Left colon (tissue), 2 donors: Measurements from ENCODE around the gene DPM1. TPM values are rescaled to one million over a fixed set of nuclear protein-coding genes. Genes with fewer than 3 reads are reported as not detected.
A peak's percentile ranks its signal among the peaks of the same experiment; 100 is the strongest.
"Not testable (repeated sequence)": the region's sequence is repeated elsewhere in the genome, so short reads cannot be mapped to it uniquely, and the experiment has no call there.

Experiments used
- ATAC-seq: fragments of 200-7000 bp; cut with Tn5 transposase; one replicate; pipeline ENCODE4 v1.9.1; 2020; ENCODE audit warnings: mild to moderate bottlenecking, moderate library complexity
- DNase-seq, 2 donors: peaks; one replicate each; pipeline ENCODE4 v3.0.0-alpha.2; 2020
- intact Hi-C, 2 donors: fragments of 100-400 bp; cut with DNase I in 1 of 2; cut with micrococcal nuclease in 1 of 2; formaldehyde crosslinking; loops; one replicate each; pipeline versions ENCODE4 v1.11.2 to v1.14.0; 2022; cut with DNase I, micrococcal nuclease
- total RNA-seq, 2 donors: library from RNA; stranded (reverse); fragmentation: NEBNext Ultra II Directional; extraction: Animal tissue kit (Norgen Biotek cat#: 25700); gene quantifications; one replicate each; pipeline ENCODE4 v1.2.1, GENCODE V29; 2021
- donor health status: DM: no; HTN: no; CAD: no.
- donor health status: DM: yes; HTN: yes; CAD: no.

Gene DPM1
- total RNA-seq, 2 donors from 2014 or later: 33.1 to 34.1 TPM

DNA sequence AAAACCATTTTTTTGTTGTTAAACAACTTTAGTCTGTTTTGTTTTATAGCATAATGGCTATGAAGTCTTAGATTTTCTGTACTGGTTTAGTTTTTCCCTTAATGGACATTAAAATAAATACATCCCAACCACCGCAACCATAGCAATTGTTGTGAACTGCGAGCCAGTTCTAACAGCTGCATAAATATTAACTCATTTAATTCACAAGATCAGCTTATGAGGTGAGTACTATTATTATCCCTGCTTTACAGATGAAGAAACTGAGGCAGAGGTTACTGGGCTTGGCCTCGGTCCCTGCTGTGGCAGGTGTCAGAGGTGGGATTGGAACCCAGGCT lies 23.3 kb upstream of the DPM1 start:
- no peak for ATAC-seq
- intact Hi-C loops: no loop called here
- no peak for DNase-seq

- peak; percentile 46 to 62 for DNase-seq
- ATAC-seq: peak; percentile 39
- intact Hi-C loops: no loop called here
These were observed 22.8 kb upstream of the DPM1 start for GRCh38 chr20:50980851-50981713.

- intact Hi-C loops: no loop called here
- ATAC-seq (no peak), DNase-seq (no peak)
These were observed 21.8 kb upstream of the DPM1 start for GRCh38 chr20:50980071-50980681.

GRCh38 chr20:50978533-50978932 lies 20.2 kb upstream of the DPM1 start:
- intact Hi-C loops, DNase-seq, ATAC-seq: not testable (repeated sequence)

DNA sequence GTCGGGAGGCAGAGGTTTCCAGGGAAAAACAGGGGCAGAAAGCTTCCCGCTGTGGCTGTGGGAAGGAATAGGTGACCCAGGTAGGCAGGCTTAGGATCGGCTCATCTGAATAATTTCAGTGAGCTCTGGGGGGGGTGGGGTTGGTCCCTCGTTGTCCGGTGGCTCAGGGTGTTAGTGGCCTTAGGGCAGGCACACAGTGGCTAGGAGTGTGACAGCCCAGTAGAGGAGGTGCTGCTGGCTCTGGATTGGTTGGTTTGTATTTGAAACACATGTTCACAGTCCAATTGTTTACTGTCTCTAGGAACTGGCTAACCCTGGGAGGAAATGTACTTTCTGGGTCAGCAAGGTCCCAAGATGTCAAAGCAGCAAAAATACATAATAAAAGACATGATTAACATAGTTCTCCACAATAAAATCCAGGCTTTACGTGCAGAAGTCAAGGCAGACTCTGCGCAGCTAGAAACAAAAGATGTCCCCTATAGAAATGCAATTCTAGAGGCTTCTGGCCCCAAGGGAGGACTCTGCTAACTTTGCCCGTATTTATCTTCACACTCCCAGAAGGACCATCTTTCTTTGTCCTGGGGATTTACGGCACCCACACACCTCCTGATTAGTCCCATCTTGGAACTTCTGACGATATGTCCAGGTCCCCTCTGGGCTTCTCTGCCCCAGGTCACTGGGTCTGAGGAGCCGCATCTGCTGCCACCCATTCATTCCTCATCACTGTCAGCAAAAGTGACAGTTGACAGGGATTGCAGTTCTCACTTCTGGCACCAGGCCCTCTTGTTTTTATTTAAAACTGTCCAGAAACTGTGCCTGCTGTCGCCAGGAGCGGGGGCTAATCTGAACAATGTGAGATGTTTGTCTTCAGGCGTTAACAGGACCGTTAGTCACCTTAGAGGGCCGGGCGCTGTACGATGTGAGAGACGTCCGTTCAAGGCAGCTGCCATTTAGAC lies 19.0 kb upstream of the DPM1 start:
- DNase-seq (no peak), ATAC-seq (no peak)
- intact Hi-C loops: no loop called here

- no peak for DNase-seq
- intact Hi-C loops: no loop called here
- no peak for ATAC-seq
These were observed 17.5 kb upstream of the DPM1 start for GRCh38 chr20:50975701-50976330.

DNA sequence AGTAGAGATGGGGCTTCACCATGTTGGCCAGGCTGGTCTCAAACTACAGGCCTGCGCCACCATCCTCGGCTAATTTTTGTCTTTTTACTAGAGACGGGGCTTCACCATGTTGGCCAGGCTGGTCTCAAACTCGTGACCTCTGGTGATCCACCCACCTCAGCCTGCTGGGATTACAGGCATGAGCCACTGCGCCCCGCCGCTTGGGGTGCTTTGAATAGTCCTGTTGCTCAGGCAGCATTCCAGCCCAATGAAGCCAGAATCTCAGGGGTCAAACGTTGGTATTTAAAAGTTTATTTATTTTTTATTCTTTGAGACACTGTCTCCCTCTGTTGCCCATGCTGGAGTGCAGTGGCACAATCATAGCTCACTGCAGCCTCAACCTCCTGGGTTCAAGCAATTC lies 11.6 kb upstream of the DPM1 start:
- DNase-seq (no peak), ATAC-seq (no peak)
- intact Hi-C loops: no loop called here

GRCh38 chr20:50969435-50969834 lies 11.1 kb upstream of the DPM1 start:
- intact Hi-C loops: no loop called here
- DNase-seq (no peak), ATAC-seq (no peak)

GRCh38 chr20:50968289-50968688 lies 10.0 kb upstream of the DPM1 start:
- no peak for ATAC-seq
- intact Hi-C loops: no loop called here
- no peak for DNase-seq

- ATAC-seq (no peak), DNase-seq (no peak)
- intact Hi-C loops: no loop called here
These were observed 9.3 kb upstream of the DPM1 start for GRCh38 chr20:50967586-50967985.

GRCh38 chr20:50959543-50960126 lies 1.3 kb upstream of the DPM1 start:
- intact Hi-C loops: no loop called here
- ATAC-seq: no peak
- no peak for DNase-seq

- peak; percentile 85 for ATAC-seq
- peak; percentile 81 to 84 for DNase-seq
- intact Hi-C loops: no loop called here
These were observed 547 bp upstream of the DPM1 start, which contains the start of gene MOCS3 for GRCh38 chr20:50958615-50959542. MOCS3 (plus strand) TSS chr20:50958818; CDS start chr20:50958843, 25 bp downstream.

GRCh38 chr20:50957276-50957675 lies 1.1 kb downstream of the DPM1 start:
- intact Hi-C loops: no loop called here
- ATAC-seq (no peak), DNase-seq (no peak)

DNA sequence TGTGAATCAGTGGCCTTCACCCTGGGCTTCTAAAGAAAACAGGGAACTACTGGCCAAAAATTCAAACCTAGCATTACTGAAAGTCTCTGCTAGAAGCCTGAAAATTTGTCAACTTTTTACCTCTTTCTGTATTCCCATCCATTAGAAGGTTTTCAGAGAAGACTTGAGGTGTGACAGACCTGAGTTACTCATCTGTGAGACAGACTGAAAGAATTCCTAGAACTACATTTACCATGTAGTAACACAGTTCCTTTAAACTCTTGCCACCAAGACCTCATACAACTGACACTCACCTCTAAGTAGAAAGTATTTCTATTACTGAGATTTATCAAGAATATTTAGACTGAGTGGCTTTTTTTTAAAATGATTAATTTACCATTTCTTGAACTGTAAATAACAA lies 4.5 kb downstream of the DPM1 start:
- intact Hi-C loops: no loop called here

GRCh38 chr20:50953196-50953595 lies 5.1 kb downstream of the DPM1 start:
- ATAC-seq: no peak
- no peak for DNase-seq
- intact Hi-C loops: no loop called here

More for the DNA sequence above, 4.5 kb downstream of the DPM1 start:
- ATAC-seq: no peak
- no peak for DNase-seq

GRCh38 chr20:50948132-50948785 lies 10.1 kb downstream of the DPM1 start:
- DNase-seq (no peak), ATAC-seq (no peak)
- intact Hi-C loops: no loop called here

- DNase-seq: no peak
- intact Hi-C loops: no loop called here
- ATAC-seq: no peak
These were observed 15.3 kb downstream of the DPM1 start for GRCh38 chr20:50943069-50943468.
